SW 1271 (cell line): Measurements from ENCODE around the gene SWT1.

Source experiments
- DNase-seq, 2 experiments: peaks; one replicate each; lab custom pipeline; 2025; lab: John Stamatoyannopoulos, UW

The SWT1 gene, protein sequence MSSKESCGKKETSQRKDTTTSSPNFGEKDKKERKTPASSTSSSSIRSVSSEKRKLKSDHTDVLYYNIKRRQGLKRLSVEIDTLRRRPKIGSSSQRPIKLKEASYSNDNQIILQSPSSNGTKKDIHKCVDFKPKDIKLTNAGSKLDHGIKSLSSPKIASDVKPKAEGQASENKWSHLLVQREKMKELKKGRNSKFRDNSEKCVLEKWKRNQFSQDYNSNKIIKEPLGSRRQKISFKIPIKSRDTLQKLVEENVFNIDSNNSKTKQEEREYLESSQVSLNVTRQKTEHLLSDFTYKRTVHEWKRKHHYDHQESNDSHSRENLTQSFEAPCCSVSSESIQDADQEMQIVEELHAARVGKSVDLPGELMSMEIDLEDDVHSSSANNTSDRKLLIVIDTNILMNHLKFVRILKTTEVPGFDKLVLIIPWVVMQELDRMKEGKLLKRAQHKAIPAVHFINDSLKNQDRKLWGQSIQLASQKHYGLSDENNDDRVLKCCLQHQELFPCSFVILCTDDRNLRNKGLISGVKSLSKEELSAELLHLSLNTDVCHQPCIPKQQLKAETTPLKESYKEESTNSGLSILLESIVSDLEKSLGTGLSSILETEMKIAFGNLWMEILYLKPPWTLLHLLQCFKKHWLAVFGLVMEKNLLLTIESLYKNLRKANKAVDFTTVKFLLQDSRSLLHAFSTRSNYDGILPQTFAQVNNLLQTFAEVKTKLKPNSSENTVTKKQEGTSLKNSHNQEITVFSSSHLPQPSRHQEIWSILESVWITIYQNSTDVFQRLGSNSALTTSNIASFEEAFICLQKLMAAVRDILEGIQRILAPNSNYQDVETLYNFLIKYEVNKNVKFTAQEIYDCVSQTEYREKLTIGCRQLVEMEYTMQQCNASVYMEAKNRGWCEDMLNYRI

DNA sequence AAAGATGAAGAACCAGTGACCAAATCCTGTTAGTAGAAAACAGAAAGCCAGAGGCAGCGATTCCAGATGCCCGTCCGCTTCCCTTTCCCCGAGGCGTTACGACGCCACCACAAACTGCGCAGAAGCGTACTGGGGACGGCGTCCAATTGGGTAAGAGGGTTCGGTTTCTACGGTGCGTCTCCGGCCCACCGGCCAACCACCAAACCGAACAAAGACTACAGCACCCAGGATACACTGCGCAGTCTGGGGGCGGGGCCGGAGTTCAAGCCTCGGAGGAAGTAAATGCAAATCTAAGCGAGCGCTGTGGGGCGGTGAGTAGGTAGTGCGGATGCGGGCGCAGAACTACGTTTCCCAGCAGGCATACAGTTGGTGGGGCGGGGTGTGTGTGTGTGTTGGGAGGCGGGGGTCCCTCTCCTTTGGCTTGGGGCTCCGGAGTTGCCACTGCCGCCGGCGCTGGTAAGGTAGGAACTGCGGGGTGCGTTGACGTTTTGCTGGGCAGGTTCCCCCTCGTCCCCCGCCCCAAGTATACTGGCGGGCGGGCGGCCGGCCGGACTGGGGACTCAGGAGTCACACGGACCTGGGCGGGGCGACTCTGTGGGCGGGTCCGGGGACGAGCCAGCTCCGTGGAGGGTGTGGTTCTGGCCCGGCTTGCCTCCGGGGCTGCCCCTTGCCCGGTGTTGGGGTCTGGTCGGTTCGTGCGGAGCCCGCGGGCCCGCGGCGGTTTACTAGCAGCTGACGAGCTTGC lies at the start of gene SWT1, which contains the start of gene TRMT1L:
SWT1 (plus strand) TSS at position 314 of the 745 bp plus-strand sequence. CDS start 3,675 bp downstream, outside the sequence.
TRMT1L (minus strand) TSS at position 100 of the 745 bp plus-strand sequence. CDS start 241 bp downstream, outside the sequence.
- DNase-seq = peak; percentile 90 to 96

DNA sequence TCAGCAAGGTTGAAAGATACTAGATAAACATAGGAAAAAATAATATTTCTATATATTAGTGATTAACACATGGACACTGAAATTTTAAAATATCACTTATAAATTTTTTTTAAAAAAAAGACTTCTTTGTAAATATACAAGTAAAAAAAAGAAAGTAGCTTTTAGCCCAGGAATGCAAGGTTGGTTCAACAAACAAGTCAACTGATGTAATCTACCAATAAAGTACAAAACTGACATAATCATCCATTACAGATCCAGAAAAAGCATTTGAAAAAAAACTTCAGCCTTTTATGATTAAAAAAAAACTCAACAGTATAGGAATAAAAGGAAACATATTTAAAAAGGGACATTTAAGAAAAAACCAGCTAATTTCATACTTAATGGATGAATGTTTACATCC lies 48.6 kb upstream of the SWT1 start:
- DNase-seq = no peak

GRCh38 chr1:185110145-185110544 lies 46.8 kb upstream of the SWT1 start:
- no peak for DNase-seq

DNA sequence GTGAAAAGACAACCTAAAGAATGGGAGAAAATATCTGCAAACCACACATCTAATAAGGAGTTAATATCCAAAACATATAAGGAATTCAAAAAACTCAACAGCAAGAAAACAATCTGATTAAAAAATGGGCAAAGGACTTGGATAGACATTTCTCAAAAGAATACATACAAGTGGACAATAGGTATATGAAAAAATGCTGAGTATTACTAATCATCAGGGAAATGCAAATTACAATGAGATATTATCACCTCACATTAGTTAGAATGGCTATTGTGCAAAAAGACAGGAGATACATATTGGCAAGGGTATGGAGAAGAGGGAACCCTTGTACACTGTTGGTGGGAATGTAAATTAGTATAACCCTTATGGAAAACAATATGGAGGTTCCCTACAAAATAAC lies 45.1 kb upstream of the SWT1 start:
- no peak for DNase-seq

DNA sequence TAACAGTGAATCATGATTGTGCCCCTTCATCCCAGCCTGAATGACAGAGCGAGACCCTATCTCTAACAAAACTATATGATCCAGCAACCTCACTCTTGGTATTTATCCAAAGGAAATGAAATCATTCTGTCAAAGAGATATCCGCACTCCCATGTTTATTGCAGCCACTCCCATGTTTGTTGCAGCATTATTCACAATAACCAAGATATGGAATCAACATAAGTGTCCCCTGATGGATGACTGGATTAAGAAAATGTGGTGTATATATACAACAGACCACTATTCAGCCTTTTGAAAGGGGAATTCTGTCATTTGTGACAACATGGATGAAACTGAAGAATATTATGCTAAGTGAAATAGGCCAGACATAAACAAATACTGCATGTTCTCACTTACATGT lies 44.6 kb upstream of the SWT1 start:
- DNase-seq = no peak

GRCh38 chr1:185129708-185130107 lies 27.3 kb upstream of the SWT1 start:
- DNase-seq = no peak

DNA sequence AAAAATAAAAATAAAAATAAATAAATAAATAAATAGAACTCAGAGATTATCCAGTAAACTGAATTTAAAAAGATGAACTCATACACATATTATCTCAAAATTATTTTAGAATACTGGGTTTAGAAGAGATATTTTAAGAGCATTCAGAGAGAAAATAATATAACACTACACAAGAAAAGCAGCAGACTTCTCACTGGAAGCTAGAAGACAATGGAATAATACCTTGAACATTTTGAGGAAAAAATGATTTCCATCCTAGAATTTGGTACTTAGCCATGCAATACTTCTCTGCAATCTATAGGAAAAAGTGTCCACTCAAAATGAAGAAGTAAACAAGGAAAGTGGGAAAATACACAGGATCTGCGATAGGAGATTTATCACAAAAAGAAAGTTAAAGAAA lies 24.4 kb upstream of the SWT1 start:
- no peak for DNase-seq

- no peak for DNase-seq
These were observed 18.9 kb upstream of the SWT1 start for GRCh38 chr1:185137896-185138545.

DNA sequence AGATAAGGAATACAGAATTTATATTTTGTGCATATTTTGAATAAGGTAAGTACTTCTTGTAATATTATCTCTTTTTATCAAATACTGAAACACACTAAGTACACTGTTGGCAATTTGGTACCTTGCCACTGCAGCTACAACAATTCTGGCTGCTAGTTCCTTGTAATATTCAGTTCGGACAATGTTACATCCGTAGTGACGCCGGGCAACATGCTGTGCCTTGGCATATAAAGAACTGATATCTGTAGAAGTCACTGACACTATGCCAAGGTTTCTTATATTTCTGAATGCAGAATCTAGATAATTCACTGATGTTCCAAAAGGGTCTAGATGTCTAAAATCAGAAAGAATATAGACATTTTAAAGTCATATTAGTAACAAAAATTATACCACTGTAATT lies 17.7 kb upstream of the SWT1 start:
- DNase-seq = no peak

GRCh38 chr1:185144233-185144632 lies 12.7 kb upstream of the SWT1 start:
- peak in 1 of 2 experiments; percentile 9 for DNase-seq

DNA sequence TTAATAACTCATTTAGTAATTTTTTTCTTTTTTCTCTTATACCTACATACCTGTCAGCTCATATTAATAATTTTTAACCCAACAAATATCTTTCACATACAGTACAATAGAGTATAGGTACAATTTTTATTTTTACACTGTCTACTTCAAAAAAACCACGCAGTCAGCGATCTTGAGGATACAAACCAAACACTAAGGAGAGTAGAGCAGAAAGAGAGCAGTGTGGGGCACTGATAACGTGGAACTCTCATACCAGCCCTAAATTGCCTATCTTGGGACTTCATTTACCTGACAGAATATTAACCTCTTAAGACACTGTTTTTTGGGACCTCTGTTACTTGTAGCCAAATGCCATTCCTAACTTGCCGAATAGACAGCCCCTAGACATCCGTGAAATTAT lies 5.8 kb upstream of the SWT1 start:
- no peak for DNase-seq

- DNase-seq = no peak
These were observed 4.7 kb upstream of the SWT1 start for GRCh38 chr1:185152187-185152767.

DNA sequence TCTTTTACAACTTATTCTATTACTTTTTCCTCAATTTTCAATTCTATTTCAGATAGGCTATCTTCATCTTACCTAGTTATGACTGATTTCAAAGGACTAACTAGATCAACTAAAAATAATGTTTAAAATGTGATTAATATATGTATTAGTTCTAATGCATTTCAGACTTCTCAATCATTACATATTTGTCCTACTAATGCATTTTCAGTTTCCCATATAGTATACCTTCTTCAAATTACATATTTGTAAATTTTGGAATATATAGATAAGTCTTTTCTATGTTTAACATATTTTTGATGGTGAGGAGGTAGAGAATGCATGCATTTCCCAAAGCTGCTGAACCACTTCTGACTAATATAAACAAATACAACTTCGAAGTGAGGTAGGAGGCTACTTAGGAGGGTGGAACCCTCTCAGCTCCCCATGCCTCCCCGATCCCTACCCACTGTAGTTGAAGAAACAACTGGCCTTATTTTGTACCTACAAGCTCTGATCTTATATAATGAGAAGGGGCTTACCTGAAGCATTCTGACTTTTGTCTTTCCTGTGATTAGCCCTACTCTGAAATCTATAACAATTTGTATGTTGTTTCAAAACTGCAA lies 2.0 kb upstream of the SWT1 start:
- DNase-seq = no peak

GRCh38 chr1:185155600-185156287 lies 1.2 kb upstream of the SWT1 start:
- no peak for DNase-seq

- peak in 1 of 2 experiments; percentile 33 for DNase-seq
These were observed 596 bp upstream of the SWT1 start for GRCh38 chr1:185156288-185156853.

- DNase-seq = peak in 1 of 2 experiments; percentile 2
These were observed 839 bp downstream of the SWT1 start for GRCh38 chr1:185157599-185158412.

GRCh38 chr1:185158800-185159199 lies 1.8 kb downstream of the SWT1 start:
- no peak for DNase-seq

DNA sequence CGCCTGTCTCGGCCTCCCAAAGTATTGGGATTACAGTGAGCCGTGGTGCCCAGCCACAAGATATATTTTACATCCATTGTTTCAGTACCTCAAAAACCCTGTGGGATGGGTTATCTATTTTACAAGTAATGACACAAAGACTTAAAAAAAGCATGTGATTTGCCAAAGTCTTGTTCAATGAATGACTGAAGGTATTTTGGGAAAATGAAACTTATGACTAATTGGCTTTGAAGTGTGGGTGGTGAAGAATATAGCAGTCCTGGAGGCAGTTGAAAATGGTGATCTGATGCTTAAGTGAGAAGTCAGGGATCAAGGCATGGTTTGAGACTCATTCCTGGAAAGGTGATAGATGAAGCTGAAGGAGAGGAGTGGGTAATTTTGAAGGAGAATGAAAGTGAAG lies 3.0 kb downstream of the SWT1 start:
- DNase-seq = no peak

DNA sequence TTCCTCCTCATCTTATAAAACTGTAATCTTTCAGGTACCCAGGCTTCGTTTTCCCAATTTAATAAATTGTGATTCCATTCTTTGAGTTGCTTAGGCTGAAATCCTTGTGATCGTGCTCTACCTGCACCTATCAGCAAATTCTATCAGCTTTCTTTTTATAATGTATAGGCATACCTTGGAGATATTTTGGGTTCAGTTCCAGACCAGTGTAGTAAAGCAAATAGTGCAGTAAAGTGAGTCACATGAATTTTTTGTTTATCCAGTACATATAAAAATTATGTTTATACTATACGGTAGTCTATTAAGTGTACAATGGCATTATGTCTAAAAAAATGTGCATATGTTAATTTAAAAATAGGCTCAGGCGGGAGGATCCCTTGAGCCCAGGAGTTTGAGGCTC lies 5.5 kb downstream of the SWT1 start:
- no peak for DNase-seq
